Measurements from ENCODE around the gene SH3BGRL2.

Gene SH3BGRL2

GRCh38 chr6:79647741-79648140 is 16.6 kb downstream of the SH3BGRL2 start:
- Histone ChIP-seq H3K27ac (ENCODE audit: low read length) (no peak overlapping the region), H3K4me2 (ENCODE audit: insufficient read depth, low read length) (no peak overlapping the region), H4K20me1 (ENCODE audit: insufficient read depth, low read length) (no peaks in the 10 kb centered on the region), H3K9ac (ENCODE audit: low read depth, low read length) (no peak overlapping the region), H3K27me3 (ENCODE audit: insufficient read depth, low read length, poor library complexity) (peaks cover 3% of the 10 kb centered on the region), H3K4me3 (ENCODE audit: low read depth in 1 of 2, low read length in 2 of 2) (no peak overlapping the region), H3K4me1 (ENCODE audit: insufficient read depth, low read length) (no peaks in the 10 kb centered on the region), H3K36me3 (ENCODE audit: insufficient read depth, low read length) (no peaks in the 10 kb centered on the region), H3K9me3 (ENCODE audit: insufficient read depth, low read length, severe bottlenecking) (no peaks in the 10 kb centered on the region), H2AFZ (ENCODE audit: low read depth, low read length) (no peak overlapping the region), H3K79me2 (ENCODE audit: insufficient read depth, low read length) (no peaks in the 10 kb centered on the region)
- ATAC-seq (ENCODE audit: insufficient read depth, low read depth): no peak
- no peak for DNase-seq
- TF ChIP-seq CTCF (IDR thresholded peaks at IDR 0.05; ENCODE audit: borderline replicate concordance, extremely low read depth, low read length, poor library complexity, severe bottlenecking): no peak
- no peak for TF ChIP-seq EZH2 (IDR thresholded peaks at IDR 0.05; ENCODE audit: borderline replicate concordance, low read depth, low read length, severe bottlenecking)

GRCh38 chr6:79648328-79648727 is 17.2 kb downstream of the SH3BGRL2 start:
- H3K9ac ChIP-seq (ENCODE audit: low read depth, low read length): no peak overlapping the region
- no peaks in the 10 kb centered on the region for H3K36me3 ChIP-seq (ENCODE audit: insufficient read depth, low read length)
- TF ChIP-seq CTCF (IDR thresholded peaks at IDR 0.05; ENCODE audit: borderline replicate concordance, extremely low read depth, low read length, poor library complexity, severe bottlenecking): no peak
- no peaks in the 10 kb centered on the region for H3K9me3 ChIP-seq (ENCODE audit: insufficient read depth, low read length, severe bottlenecking)
- no peaks in the 10 kb centered on the region for H3K4me1 ChIP-seq (ENCODE audit: insufficient read depth, low read length)
- no peak overlapping the region for H3K4me2 ChIP-seq (ENCODE audit: insufficient read depth, low read length)
- H3K27ac ChIP-seq (ENCODE audit: low read length): no peak overlapping the region
- H2AFZ ChIP-seq (ENCODE audit: low read depth, low read length): no peak overlapping the region
- H3K27me3 ChIP-seq (ENCODE audit: insufficient read depth, low read length, poor library complexity): peaks cover 3% of the 10 kb centered on the region
- H3K79me2 ChIP-seq (ENCODE audit: insufficient read depth, low read length): no peaks in the 10 kb centered on the region
- DNase-seq: no peak
- no peaks in the 10 kb centered on the region for H4K20me1 ChIP-seq (ENCODE audit: insufficient read depth, low read length)
- H3K4me3 ChIP-seq (ENCODE audit: low read depth in 1 of 2, low read length in 2 of 2): no peak overlapping the region
- ATAC-seq (ENCODE audit: insufficient read depth, low read depth): no peak

- Histone ChIP-seq H3K9me3 (ENCODE audit: insufficient read depth, low read length, severe bottlenecking) (no peaks in the 10 kb centered on the region), H2AFZ (ENCODE audit: low read depth, low read length) (no peak overlapping the region), H3K27me3 (ENCODE audit: insufficient read depth, low read length, poor library complexity) (peaks cover 3% of the 10 kb centered on the region), H3K4me1 (ENCODE audit: insufficient read depth, low read length) (no peaks in the 10 kb centered on the region), H3K9ac (ENCODE audit: low read depth, low read length) (no peak overlapping the region), H4K20me1 (ENCODE audit: insufficient read depth, low read length) (no peaks in the 10 kb centered on the region), H3K36me3 (ENCODE audit: insufficient read depth, low read length) (no peaks in the 10 kb centered on the region), H3K79me2 (ENCODE audit: insufficient read depth, low read length) (no peaks in the 10 kb centered on the region), H3K4me2 (ENCODE audit: insufficient read depth, low read length) (no peak overlapping the region), H3K27ac (ENCODE audit: low read length) (no peak overlapping the region), H3K4me3 (ENCODE audit: low read depth in 1 of 2, low read length in 2 of 2) (no peak overlapping the region)
- DNase-seq (no peak), ATAC-seq (ENCODE audit: insufficient read depth, low read depth) (no peak)
- no peak for TF ChIP-seq CTCF (IDR thresholded peaks at IDR 0.05; ENCODE audit: borderline replicate concordance, extremely low read depth, low read length, poor library complexity, severe bottlenecking)
- TF ChIP-seq EZH2 (IDR thresholded peaks at IDR 0.05; ENCODE audit: borderline replicate concordance, low read depth, low read length, severe bottlenecking): no peak
Observed at GRCh38 chr6:79649016-79649415, 17.9 kb downstream of the SH3BGRL2 start.

GRCh38 chr6:79650950-79651349 is 19.8 kb downstream of the SH3BGRL2 start:
- Histone ChIP-seq H3K27ac (ENCODE audit: low read length) (no peak overlapping the region), H3K36me3 (ENCODE audit: insufficient read depth, low read length) (no peaks in the 10 kb centered on the region), H3K79me2 (ENCODE audit: insufficient read depth, low read length) (no peaks in the 10 kb centered on the region), H2AFZ (ENCODE audit: low read depth, low read length) (no peak overlapping the region), H4K20me1 (ENCODE audit: insufficient read depth, low read length) (no peaks in the 10 kb centered on the region), H3K4me1 (ENCODE audit: insufficient read depth, low read length) (no peaks in the 10 kb centered on the region), H3K27me3 (ENCODE audit: insufficient read depth, low read length, poor library complexity) (peaks cover 3% of the 10 kb centered on the region), H3K4me2 (ENCODE audit: insufficient read depth, low read length) (no peak overlapping the region), H3K9ac (ENCODE audit: low read depth, low read length) (no peak overlapping the region), H3K4me3 (ENCODE audit: low read depth in 1 of 2, low read length in 2 of 2) (no peak overlapping the region), H3K9me3 (ENCODE audit: insufficient read depth, low read length, severe bottlenecking) (no peaks in the 10 kb centered on the region)
- TF ChIP-seq CTCF (IDR thresholded peaks at IDR 0.05; ENCODE audit: borderline replicate concordance, extremely low read depth, low read length, poor library complexity, severe bottlenecking) (no peak), EZH2 (IDR thresholded peaks at IDR 0.05; ENCODE audit: borderline replicate concordance, low read depth, low read length, severe bottlenecking) (no peak)
- DNase-seq: no peak
- ATAC-seq (ENCODE audit: insufficient read depth, low read depth): no peak

Measured in DND-41 (cell line).